Activated T-helper 17 cell treated with anti-CD3 and anti-CD28 coated beads, Interleukin-2, amount 50 U/mL, for 72 hours (primary cell): ENCODE measurements around the gene ARMC7. TPM values are rescaled to one million over a fixed set of nuclear protein-coding genes. Genes with fewer than 3 reads are reported as not detected.

ENCODE experiments used
- ATAC-seq: fragments of 150-1000 bp; cut with Tn5 transposase; replicated peaks from 2 replicates; pipeline ENCODE4 v1.10.0; 2021; ENCODE audit warnings: mild to moderate bottlenecking, moderate library complexity
- H3K27ac Mint-ChIP-seq: one replicate; pipeline ENCODE4 v1.8.0; 2022; ENCODE audit warnings: mixed read lengths
- H3K27me3 Mint-ChIP-seq: one replicate; pipeline ENCODE4 v1.8.0; 2022; ENCODE audit warnings: mixed read lengths
- H3K36me3 Mint-ChIP-seq: one replicate; pipeline ENCODE4 v1.8.0; 2022; ENCODE audit warnings: low read depth, mild to moderate bottlenecking, mixed read lengths
- H3K4me1 Mint-ChIP-seq: one replicate; pipeline ENCODE4 v1.8.0; 2022; ENCODE audit warnings: mixed read lengths
- H3K4me3 Mint-ChIP-seq: one replicate; pipeline ENCODE4 v1.8.0; 2022; ENCODE audit warnings: mild to moderate bottlenecking, mixed read lengths
- H3K9me3 Mint-ChIP-seq: one replicate; pipeline ENCODE4 v1.8.0; 2022; ENCODE audit warnings: mixed read lengths
- total RNA-seq, 2 donors: library from RNA; stranded (reverse); gene quantifications; one replicate each; pipeline ENCODE4 v1.2.3, GENCODE V29; 2022

The ARMC7 gene
- total RNA-seq, result 10 to 100 TPM; 10.3 to 14.5 TPM

- H3K36me3 Mint-ChIP-seq, result peaks cover 22% of the 10 kb centered on the region
- H3K4me1 Mint-ChIP-seq, result peaks cover 23% of the 10 kb centered on the region
- H3K9me3 Mint-ChIP-seq, result no peaks in the 10 kb centered on the region
- H3K27me3 Mint-ChIP-seq, result no peaks in the 10 kb centered on the region
- ATAC-seq, result peak; percentile 87
- H3K4me3 Mint-ChIP-seq, result peak within 1 kb of the TSS; percentile 90
- H3K27ac Mint-ChIP-seq, result peak within 1 kb of the TSS; percentile 84
These were observed at the start of gene ARMC7 for GRCh38 chr17:75109407-75110233. Gene ARMC7, plus strand, starts transcription at chr17:75109969. Its CDS starts 320 bp downstream, at chr17:75110289.

- H3K27ac Mint-ChIP-seq, result no peak overlapping the region
- peaks cover 2% of the 10 kb centered on the region for H3K4me1 Mint-ChIP-seq
- no peak overlapping the region for H3K4me3 Mint-ChIP-seq
- H3K36me3 Mint-ChIP-seq, result peaks cover 90% of the 10 kb centered on the region
- no peaks in the 10 kb centered on the region for H3K27me3 Mint-ChIP-seq
- no peaks in the 10 kb centered on the region for H3K9me3 Mint-ChIP-seq
- ATAC-seq, result no peak
These were observed 49.2 kb upstream of the ARMC7 start for GRCh38 chr17:75060434-75061054.

GRCh38 chr17:75061055-75061438 lies 48.7 kb upstream of the ARMC7 start:
- Mint-ChIP-seq H3K36me3 (peaks cover 90% of the 10 kb centered on the region), H3K9me3 (no peaks in the 10 kb centered on the region), H3K4me3 (no peak overlapping the region)

GRCh38 chr17:75061618-75062017 lies 48.2 kb upstream of the ARMC7 start:
- Mint-ChIP-seq H3K27ac (peak overlapping the region; percentile 39), H3K36me3 (peaks cover 85% of the 10 kb centered on the region), H3K4me3 (no peak overlapping the region), H3K9me3 (no peaks in the 10 kb centered on the region), H3K27me3 (no peaks in the 10 kb centered on the region), H3K4me1 (peaks cover 13% of the 10 kb centered on the region)
- ATAC-seq, result no peak

More at GRCh38 chr17:75061055-75061438, 48.7 kb upstream of the ARMC7 start:
- Mint-ChIP-seq H3K4me1 (peaks cover 7% of the 10 kb centered on the region), H3K27ac (no peak overlapping the region), H3K27me3 (no peaks in the 10 kb centered on the region)
- ATAC-seq, result no peak

- ATAC-seq, result no peak
- H3K9me3 Mint-ChIP-seq, result no peaks in the 10 kb centered on the region
- H3K27me3 Mint-ChIP-seq, result no peaks in the 10 kb centered on the region
- no peak overlapping the region for H3K27ac Mint-ChIP-seq
- H3K36me3 Mint-ChIP-seq, result peaks cover 70% of the 10 kb centered on the region
- peaks cover 19% of the 10 kb centered on the region for H3K4me1 Mint-ChIP-seq
- no peak overlapping the region for H3K4me3 Mint-ChIP-seq
These were observed 46.6 kb upstream of the ARMC7 start for GRCh38 chr17:75063201-75063600.

GRCh38 chr17:75063626-75064025 lies 46.1 kb upstream of the ARMC7 start:
- H3K27ac Mint-ChIP-seq, result peak overlapping the region; percentile 46
- no peaks in the 10 kb centered on the region for H3K27me3 Mint-ChIP-seq
- H3K4me1 Mint-ChIP-seq, result peaks cover 19% of the 10 kb centered on the region
- no peak for ATAC-seq
- no peaks in the 10 kb centered on the region for H3K9me3 Mint-ChIP-seq
- peaks cover 70% of the 10 kb centered on the region for H3K36me3 Mint-ChIP-seq
- H3K4me3 Mint-ChIP-seq, result no peak overlapping the region

GRCh38 chr17:75064040-75064439 lies 45.7 kb upstream of the ARMC7 start:
- ATAC-seq, result no peak
- no peak overlapping the region for H3K4me3 Mint-ChIP-seq
- H3K9me3 Mint-ChIP-seq, result no peaks in the 10 kb centered on the region
- peaks cover 19% of the 10 kb centered on the region for H3K4me1 Mint-ChIP-seq
- no peaks in the 10 kb centered on the region for H3K27me3 Mint-ChIP-seq
- H3K27ac Mint-ChIP-seq, result peak overlapping the region; percentile 46
- H3K36me3 Mint-ChIP-seq, result peaks cover 70% of the 10 kb centered on the region

GRCh38 chr17:75064460-75064859 lies 45.3 kb upstream of the ARMC7 start:
- H3K4me1 Mint-ChIP-seq, result peaks cover 19% of the 10 kb centered on the region
- peaks cover 67% of the 10 kb centered on the region for H3K36me3 Mint-ChIP-seq
- no peaks in the 10 kb centered on the region for H3K27me3 Mint-ChIP-seq
- peak overlapping the region; percentile 76 for H3K4me3 Mint-ChIP-seq
- no peak for ATAC-seq
- peak overlapping the region; percentile 96 for H3K27ac Mint-ChIP-seq
- no peaks in the 10 kb centered on the region for H3K9me3 Mint-ChIP-seq

GRCh38 chr17:75064867-75065561 lies 44.8 kb upstream of the ARMC7 start:
- H3K27me3 Mint-ChIP-seq, result no peaks in the 10 kb centered on the region
- H3K4me1 Mint-ChIP-seq, result peaks cover 19% of the 10 kb centered on the region
- no peaks in the 10 kb centered on the region for H3K9me3 Mint-ChIP-seq
- no peak for ATAC-seq
- peaks cover 61% of the 10 kb centered on the region for H3K36me3 Mint-ChIP-seq
- peak overlapping the region; percentile 76 for H3K4me3 Mint-ChIP-seq
- H3K27ac Mint-ChIP-seq, result peak overlapping the region; percentile 96

- H3K4me1 Mint-ChIP-seq, result peaks cover 19% of the 10 kb centered on the region
- ATAC-seq, result peak; percentile 89
- H3K36me3 Mint-ChIP-seq, result peaks cover 55% of the 10 kb centered on the region
- H3K4me3 Mint-ChIP-seq, result peak overlapping the region; percentile 76
- H3K27me3 Mint-ChIP-seq, result no peaks in the 10 kb centered on the region
- peak overlapping the region; percentile 96 for H3K27ac Mint-ChIP-seq
- no peaks in the 10 kb centered on the region for H3K9me3 Mint-ChIP-seq
These were observed 44.1 kb upstream of the ARMC7 start for GRCh38 chr17:75065562-75066151.

GRCh38 chr17:75067856-75068255 lies 41.9 kb upstream of the ARMC7 start:
- Mint-ChIP-seq H3K27me3 (no peaks in the 10 kb centered on the region), H3K27ac (peak overlapping the region; percentile 62), H3K4me3 (peak overlapping the region; percentile 76), H3K4me1 (peaks cover 19% of the 10 kb centered on the region), H3K36me3 (peaks cover 33% of the 10 kb centered on the region), H3K9me3 (no peaks in the 10 kb centered on the region)
- peak; percentile 80 for ATAC-seq

- H3K27ac Mint-ChIP-seq, result no peak overlapping the region
- no peak for ATAC-seq
- peaks cover 24% of the 10 kb centered on the region for H3K36me3 Mint-ChIP-seq
These were observed 41.0 kb upstream of the ARMC7 start for GRCh38 chr17:75068750-75069149.

GRCh38 chr17:75069783-75070182 lies 40.0 kb upstream of the ARMC7 start:
- H3K4me3 Mint-ChIP-seq, result no peak overlapping the region
- H3K4me1 Mint-ChIP-seq, result peaks cover 19% of the 10 kb centered on the region
- H3K36me3 Mint-ChIP-seq, result peaks cover 14% of the 10 kb centered on the region
- no peak overlapping the region for H3K27ac Mint-ChIP-seq
- no peaks in the 10 kb centered on the region for H3K9me3 Mint-ChIP-seq
- no peak for ATAC-seq
- no peaks in the 10 kb centered on the region for H3K27me3 Mint-ChIP-seq

More at GRCh38 chr17:75068750-75069149, 41.0 kb upstream of the ARMC7 start:
- Mint-ChIP-seq H3K4me3 (no peak overlapping the region), H3K4me1 (peaks cover 19% of the 10 kb centered on the region), H3K9me3 (no peaks in the 10 kb centered on the region), H3K27me3 (no peaks in the 10 kb centered on the region)
